ENCODE results near the gene AGAP1.

DNA sequence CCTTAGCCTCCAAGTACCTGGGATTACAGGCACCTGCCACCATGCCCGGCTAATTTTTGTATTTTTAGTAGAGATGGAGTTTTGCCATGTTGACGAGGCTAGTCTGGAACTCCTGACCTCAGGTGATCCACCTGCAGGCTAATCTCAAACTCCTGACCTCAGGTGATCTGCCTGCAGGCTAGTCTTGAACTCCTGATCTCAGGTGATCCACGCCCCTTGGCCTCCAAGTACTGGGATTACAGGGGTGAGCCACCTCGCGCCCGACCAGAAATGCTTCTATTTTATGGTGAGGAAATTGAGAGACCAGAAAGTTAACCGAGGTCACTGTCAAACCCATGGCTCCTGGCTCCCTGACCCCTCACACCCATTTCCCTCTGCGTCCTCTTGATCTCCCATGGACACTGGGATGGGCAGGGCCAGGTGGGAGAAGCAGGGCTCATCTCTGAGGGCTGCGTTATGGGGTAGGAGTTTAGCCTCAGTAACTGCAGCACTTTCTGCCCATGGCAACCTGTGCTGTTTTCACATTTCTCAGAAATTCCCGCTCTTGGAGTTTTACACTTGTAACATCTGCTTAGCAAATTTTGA is 210.0 kb downstream of the AGAP1 start:
- TF ChIP-seq POLR2A (IDR thresholded peaks at IDR 0.05; ENCODE audit: low read depth, low read length) (no peak), EZH2 (IDR thresholded peaks at IDR 0.05; ENCODE audit: borderline replicate concordance, low read depth, low read length, severe bottlenecking) (no peak), POLR2AphosphoS5 (IDR thresholded peaks at IDR 0.05; ENCODE audit: insufficient read depth, low read depth, low read length) (no peak), MYC (IDR thresholded peaks at IDR 0.05; ENCODE audit: low read depth, low read length) (no peak), GATA2 (IDR thresholded peaks at IDR 0.05; ENCODE audit: insufficient read depth, insufficient read length, low read depth, low read length) (no peak)
- TF ChIP-seq, protein P1, sequence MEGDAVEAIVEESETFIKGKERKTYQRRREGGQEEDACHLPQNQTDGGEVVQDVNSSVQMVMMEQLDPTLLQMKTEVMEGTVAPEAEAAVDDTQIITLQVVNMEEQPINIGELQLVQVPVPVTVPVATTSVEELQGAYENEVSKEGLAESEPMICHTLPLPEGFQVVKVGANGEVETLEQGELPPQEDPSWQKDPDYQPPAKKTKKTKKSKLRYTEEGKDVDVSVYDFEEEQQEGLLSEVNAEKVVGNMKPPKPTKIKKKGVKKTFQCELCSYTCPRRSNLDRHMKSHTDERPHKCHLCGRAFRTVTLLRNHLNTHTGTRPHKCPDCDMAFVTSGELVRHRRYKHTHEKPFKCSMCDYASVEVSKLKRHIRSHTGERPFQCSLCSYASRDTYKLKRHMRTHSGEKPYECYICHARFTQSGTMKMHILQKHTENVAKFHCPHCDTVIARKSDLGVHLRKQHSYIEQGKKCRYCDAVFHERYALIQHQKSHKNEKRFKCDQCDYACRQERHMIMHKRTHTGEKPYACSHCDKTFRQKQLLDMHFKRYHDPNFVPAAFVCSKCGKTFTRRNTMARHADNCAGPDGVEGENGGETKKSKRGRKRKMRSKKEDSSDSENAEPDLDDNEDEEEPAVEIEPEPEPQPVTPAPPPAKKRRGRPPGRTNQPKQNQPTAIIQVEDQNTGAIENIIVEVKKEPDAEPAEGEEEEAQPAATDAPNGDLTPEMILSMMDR (IDR thresholded peaks at IDR 0.05; ENCODE audit: extremely low read depth in 1 of 2, insufficient read depth in 1 of 2, low read depth in 1 of 2, low read length in 2 of 2) = no peak

Measured in endothelial cell of umbilical vein (primary cell).